Sciatic nerve (tissue), 2 donors: Measurements from ENCODE around the gene URB2. TPM values are rescaled to one million over a fixed set of nuclear protein-coding genes. Genes with fewer than 3 reads are reported as not detected.
"Not testable (repeated sequence)": the region's sequence is repeated elsewhere in the genome, so short reads cannot be mapped to it uniquely, and the experiment has no call there.

Source experiments
- ATAC-seq: fragments of 200-7000 bp; cut with Tn5 transposase; one replicate; pipeline ENCODE4 v1.9.1; 2020; ENCODE audit warnings: mild to moderate bottlenecking, moderate library complexity
- DNase-seq: peaks from one replicate; pipeline ENCODE4 v3.0.0-alpha.2; 2020; ENCODE audit warnings: low spot score
- intact Hi-C: fragments of 100-400 bp; cut with DNase I; formaldehyde crosslinking; loops from one replicate; pipeline ENCODE4 v1.14.2; 2022
- total RNA-seq: library from RNA; stranded (reverse); fragmentation: NEBNext Ultra II Directional; extraction: Animal tissue kit (Norgen Biotek cat#: 25700); gene quantifications from one replicate; pipeline ENCODE4 v1.2.1, GENCODE V29; 2021
- donor health status: DM: no; HTN: no; CAD: no.
- donor health status: DM: no; HTN: no; CAD: no.

The URB2 gene
- total RNA-seq, result 8.2 TPM

- DNase-seq (peak; percentile 91), ATAC-seq (peak; percentile 98)
- intact Hi-C loops, result loop anchor here (10.0 kb wide), 1 partner anchor 61 kb away; no protein-coding TSS in a partner anchor
Measured at GRCh38 chr1:229625915-229626831, at the start of gene URB2, which contains the start of gene TAF5L. URB2 (plus strand) TSS chr1:229626247; CDS start chr1:229627634, 1,387 bp downstream. TAF5L (minus strand) TSS chr1:229626122; CDS start chr1:229614482, 11,640 bp downstream.

GRCh38 chr1:229578168-229579058 lies 47.6 kb upstream of the URB2 start:
- no peak for ATAC-seq
- no peak for DNase-seq
- intact Hi-C loops, result no loop called here

GRCh38 chr1:229579059-229579673 lies 46.9 kb upstream of the URB2 start:
- intact Hi-C loops, result no loop called here
- peak; percentile 92 for ATAC-seq
- DNase-seq, result peak; percentile 68

GRCh38 chr1:229581485-229581884 lies 44.6 kb upstream of the URB2 start:
- no peak for DNase-seq
- intact Hi-C loops, result no loop called here
- no peak for ATAC-seq

- peak; percentile 71 for ATAC-seq
Measured at GRCh38 chr1:229582011-229582694, 43.9 kb upstream of the URB2 start.

GRCh38 chr1:229582715-229583114 lies 43.3 kb upstream of the URB2 start:
- DNase-seq, result no peak
- no peak for ATAC-seq
- intact Hi-C loops, result no loop called here

More at GRCh38 chr1:229582011-229582694, 43.9 kb upstream of the URB2 start:
- intact Hi-C loops, result no loop called here
- peak; percentile 67 for DNase-seq

GRCh38 chr1:229585338-229585737 lies 40.7 kb upstream of the URB2 start:
- intact Hi-C loops, result no loop called here
- DNase-seq, result no peak
- no peak for ATAC-seq

GRCh38 chr1:229590119-229590518 lies 35.9 kb upstream of the URB2 start:
- ATAC-seq (no peak), DNase-seq (no peak)
- intact Hi-C loops, result no loop called here

GRCh38 chr1:229593800-229594199 lies 32.2 kb upstream of the URB2 start:
- intact Hi-C loops, result no loop called here
- ATAC-seq, result no peak
- DNase-seq, result no peak

- intact Hi-C loops, result no loop called here
- no peak for DNase-seq
Measured at GRCh38 chr1:229594227-229595008, 31.6 kb upstream of the URB2 start.

GRCh38 chr1:229595876-229596275 lies 30.2 kb upstream of the URB2 start:
- DNase-seq, ATAC-seq, intact Hi-C loops: not testable (repeated sequence)

More at GRCh38 chr1:229594227-229595008, 31.6 kb upstream of the URB2 start:
- ATAC-seq, result no peak

GRCh38 chr1:229596925-229597699 lies 28.9 kb upstream of the URB2 start:
- DNase-seq (no peak), ATAC-seq (peak; percentile 85)
- intact Hi-C loops, result no loop called here

GRCh38 chr1:229597877-229598276 lies 28.2 kb upstream of the URB2 start:
- no peak for DNase-seq
- intact Hi-C loops, result no loop called here
- no peak for ATAC-seq

- ATAC-seq (no peak), DNase-seq (no peak)
- intact Hi-C loops, result no loop called here
Measured at GRCh38 chr1:229599218-229599954, 26.7 kb upstream of the URB2 start.

- intact Hi-C loops, result no loop called here
- ATAC-seq, result no peak
Measured at GRCh38 chr1:229600229-229600628, 25.8 kb upstream of the URB2 start.

GRCh38 chr1:229603371-229604005 lies 22.6 kb upstream of the URB2 start:
- DNase-seq (no peak), ATAC-seq (no peak)
- intact Hi-C loops, result no loop called here

More at GRCh38 chr1:229600229-229600628, 25.8 kb upstream of the URB2 start:
- no peak for DNase-seq
